HG02571 (cell line): Measurements from ENCODE around the gene SLC25A10.

Experiments
- ATAC-seq: cut with Tn5 transposase; IDR thresholded peaks from one replicate; pipeline ENCODE4 v1.9.1; 2021; ENCODE audit warnings: mild to moderate bottlenecking, moderate library complexity; ENCODE audit not compliant: unreplicated experiment

SLC25A10 gene

GRCh38 chr17:81705518-81706231 is 6.4 kb upstream of the SLC25A10 start:
- ATAC-seq: no peak

DNA sequence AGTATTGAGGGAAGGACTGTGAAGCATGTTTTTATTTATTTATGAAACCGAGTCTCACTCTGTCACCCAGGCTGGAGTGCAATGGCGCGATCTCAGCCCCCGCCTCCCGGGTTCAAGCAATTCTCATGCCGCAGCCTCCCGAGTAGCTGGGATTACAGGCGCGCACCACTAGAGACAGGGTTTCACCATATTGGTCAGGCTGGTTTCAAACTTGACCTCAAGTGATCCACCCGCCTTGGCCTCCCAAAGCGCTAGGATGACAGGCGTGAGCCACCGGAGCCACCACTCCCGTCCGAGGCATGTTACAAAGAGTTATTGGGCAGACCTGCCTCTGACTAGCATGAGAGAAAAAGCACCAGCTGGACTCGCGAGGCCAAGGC is 5.9 kb upstream of the SLC25A10 start:
- no peak for ATAC-seq

- ATAC-seq: no peak
These were observed 5.1 kb upstream of the SLC25A10 start for GRCh38 chr17:81706757-81707624.

DNA sequence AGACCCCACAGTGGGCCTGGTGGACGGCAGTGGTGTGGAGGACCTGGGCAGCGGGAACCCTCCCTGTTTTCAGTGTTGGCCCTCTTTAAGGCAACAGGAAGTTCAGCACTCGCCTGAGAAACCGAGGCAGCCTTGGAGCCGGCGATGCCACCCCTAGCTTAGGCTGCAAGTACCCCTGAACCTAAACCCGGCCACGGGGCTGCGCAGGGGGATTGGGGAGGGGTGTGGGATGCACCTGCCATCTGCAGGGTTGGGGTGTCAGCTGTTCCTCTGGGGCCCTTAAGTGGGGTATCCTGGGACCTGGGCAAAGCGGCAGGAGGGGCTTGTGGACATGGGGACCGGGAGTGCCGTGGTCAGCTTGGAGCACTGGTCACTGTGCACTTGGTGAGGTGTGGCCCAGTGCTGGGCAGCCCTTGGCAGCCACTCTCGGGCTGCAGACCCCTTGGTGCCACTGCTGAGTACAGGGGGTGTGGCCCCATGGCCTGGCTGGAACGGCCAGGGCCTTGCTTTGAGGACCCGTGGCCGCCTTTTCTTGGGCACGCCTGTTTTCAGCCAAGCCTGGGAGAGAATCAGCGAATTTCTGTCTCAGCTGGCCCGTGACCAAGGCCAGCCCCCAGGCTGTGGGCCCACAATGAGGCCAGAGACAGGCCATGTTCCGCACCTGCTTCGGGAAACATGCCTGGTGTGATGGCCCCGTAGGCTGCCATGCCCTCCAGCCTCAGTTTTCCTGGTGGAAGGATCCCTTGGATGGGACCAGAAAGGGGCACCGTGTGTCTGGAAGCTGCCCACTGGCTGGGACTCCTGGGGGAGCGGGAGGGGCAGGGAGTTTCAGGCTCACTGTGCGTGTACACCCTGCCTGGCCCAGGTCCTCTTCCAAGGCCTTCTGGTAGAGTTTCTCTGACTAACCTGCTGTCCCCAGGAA is 4.1 kb upstream of the SLC25A10 start:
- no peak for ATAC-seq

DNA sequence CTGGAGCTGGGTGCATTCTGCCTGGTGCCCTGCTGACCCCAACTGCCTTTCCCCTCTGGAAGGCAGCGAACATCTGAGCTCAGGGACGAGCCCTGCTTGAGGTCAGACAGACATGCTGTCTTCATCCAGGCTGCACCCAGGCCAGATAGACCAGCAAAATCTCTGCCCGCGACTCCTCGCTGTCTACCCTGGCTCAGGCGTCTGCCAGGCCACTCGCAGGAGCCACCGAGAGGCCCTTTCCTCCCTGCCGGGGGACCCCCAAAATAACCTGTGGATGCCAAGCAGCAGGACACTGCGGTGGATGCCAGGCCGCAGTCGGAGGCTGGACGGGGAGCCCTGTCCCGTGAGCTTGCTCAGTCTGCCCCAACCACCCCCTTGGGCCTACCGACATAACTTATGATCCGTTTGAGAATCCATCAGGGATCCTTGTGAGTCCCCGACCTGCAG is 3.3 kb upstream of the SLC25A10 start:
- ATAC-seq: no peak

GRCh38 chr17:81710514-81711308 is 1.4 kb upstream of the SLC25A10 start:
- ATAC-seq: no peak

DNA sequence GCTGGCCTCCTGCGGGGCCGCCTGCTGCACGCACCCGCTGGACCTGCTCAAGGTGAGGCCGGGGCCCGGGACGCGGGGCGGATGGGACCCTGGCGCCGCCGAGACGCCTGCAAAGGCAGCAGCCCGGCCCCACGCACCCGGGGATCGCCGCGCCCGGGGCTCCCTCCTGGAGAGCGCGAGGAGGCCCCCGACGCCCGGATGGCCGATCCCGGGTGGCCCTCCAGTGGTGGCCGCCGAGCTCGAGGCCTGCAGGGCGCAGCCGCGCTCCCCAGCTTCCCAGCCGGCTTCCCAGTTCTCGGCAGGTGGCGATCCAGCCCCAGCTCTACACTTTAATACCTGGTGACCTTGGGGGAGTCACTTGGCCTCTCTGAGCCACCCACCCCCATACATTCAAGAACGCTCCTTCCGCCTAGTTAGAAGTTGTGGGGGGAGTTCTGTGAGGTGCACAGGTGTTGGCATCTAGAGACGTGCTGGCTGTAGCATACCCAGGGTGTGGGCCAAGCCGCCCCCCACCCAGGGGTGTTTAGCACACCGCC is 452 bp downstream of the SLC25A10 start:
- peak; percentile 2 for ATAC-seq

DNA sequence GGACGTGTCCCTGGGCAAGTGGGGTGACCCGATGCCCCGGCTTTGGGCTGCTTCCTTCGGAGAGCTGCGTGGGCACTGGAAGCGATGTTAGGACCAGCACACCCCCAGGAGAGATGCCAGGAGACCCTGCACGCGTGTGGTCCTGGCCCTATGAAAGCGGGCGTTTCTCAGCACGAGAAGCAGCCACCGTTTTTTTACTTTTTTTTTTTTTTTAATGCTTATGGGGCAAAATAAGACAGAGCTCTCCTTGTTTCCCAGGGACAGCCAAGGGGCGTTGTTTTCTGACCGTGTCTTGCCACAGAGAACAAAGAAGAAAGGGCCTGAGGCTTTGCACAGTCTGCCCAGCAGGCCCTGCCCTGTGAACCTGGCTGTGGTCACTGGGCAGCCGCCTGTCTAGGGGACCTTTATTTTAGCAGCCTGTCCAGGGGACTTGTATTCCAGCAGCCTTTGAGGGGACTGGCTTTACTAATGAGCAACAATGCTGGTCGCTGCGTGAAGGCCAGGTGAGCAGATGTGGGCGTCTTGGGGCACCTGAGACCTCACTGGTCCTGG is 996 bp downstream of the SLC25A10 start:
- no peak for ATAC-seq

- no peak for ATAC-seq
These were observed 1.7 kb downstream of the SLC25A10 start for GRCh38 chr17:81713556-81714411.

DNA sequence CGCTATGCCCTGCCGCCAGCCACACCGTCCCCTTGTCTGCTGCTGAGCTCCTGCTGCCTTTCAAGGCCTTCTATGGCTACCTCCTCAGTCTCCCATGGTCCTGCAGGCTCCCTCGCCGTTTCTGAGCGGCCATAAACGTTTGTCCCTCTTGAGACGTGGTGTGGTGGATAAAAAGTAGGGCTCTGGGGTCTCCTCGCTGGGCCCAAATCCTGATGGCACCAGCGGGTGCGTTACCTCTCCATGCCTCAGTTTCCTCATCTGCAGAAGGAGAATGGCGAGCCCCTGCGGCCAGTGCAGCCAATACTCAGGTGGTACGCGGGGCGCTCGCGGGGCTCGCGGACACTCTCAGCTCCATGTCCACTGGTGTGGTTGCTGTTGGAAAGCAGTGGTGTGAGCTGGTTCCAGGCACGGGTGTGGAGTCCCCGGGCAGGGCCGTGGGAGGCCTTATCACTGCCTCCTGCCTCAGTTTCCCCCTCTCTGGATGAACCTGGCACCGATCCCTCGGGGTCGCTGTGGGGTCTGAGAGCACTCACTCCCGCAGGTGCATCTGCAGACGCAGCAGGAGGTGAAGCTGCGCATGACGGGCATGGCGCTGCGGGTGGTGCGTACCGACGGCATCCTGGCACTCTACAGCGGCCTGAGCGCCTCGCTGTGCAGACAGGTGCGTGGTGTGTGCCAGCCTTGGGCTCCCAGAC is 2.5 kb downstream of the SLC25A10 start:
- ATAC-seq: no peak

GRCh38 chr17:81715107-81715871 is 3.2 kb downstream of the SLC25A10 start:
- ATAC-seq: no peak

DNA sequence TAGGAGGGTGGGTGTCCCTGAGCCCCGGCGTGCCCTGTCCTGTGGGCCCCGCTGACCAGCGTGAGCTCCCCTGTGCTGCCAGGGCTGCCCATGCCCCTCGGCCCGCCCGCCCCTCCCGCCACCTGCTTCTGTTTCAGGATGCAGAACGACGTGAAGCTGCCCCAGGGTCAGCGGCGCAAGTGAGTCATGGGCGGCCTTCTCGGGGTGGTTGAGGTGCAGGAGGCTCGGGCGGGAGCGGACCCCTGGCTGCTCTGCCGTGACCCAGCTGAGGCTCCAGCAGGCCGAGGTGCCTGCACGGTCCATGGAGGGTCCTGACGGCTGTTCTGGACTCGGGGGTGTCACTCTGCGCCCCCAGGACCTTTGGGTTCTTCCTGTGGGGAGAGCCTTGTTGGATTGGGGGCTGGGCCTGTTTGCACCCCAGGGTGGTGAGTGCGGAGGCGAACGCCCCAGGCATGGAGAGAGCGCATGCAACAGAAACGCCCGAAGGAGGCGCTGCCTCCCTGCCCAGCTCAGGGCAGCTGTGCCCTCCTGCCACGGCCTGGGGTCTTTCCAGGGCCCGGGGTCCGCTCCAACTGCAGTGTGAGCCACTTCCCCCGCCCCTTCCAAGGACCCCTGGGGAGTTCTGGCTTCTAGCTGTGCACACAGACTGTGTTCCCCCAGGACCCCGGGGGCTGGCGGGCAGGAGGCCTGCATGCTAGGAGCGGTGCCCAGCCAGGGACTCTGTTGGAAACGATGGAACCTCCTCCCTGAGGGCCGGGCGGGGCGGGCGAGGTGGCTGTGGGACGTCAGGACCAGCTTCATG is 4.0 kb downstream of the SLC25A10 start:
- ATAC-seq: no peak

GRCh38 chr17:81716674-81716996 is 4.6 kb downstream of the SLC25A10 start:
- no peak for ATAC-seq

GRCh38 chr17:81717049-81717765 is 5.1 kb downstream of the SLC25A10 start:
- no peak for ATAC-seq

- ATAC-seq: no peak
These were observed 5.6 kb downstream of the SLC25A10 start for GRCh38 chr17:81717766-81718089.
